ENCODE measurements around the gene THOC1. TPM values are rescaled to one million over a fixed set of nuclear protein-coding genes. Genes with fewer than 3 reads are reported as not detected.

THOC1 gene
- total and polyA plus RNA-seq, 2 donors (not counting 3 experiments of a cell fraction or from before 2014, with no cell fraction given): 12.0 to 50.5 TPM

GRCh38 chr18:285817-286216 is 18.0 kb upstream of the THOC1 start:
- no peak overlapping the region for H2AFZ ChIP-seq (ENCODE audit: low read depth, low read length)
- H3K4me3 ChIP-seq (replicated peaks in 1 of 3; ENCODE audit: insufficient read depth in 1 of 3, low read depth in 1 of 3, low read length in 3 of 3): no peak overlapping the region
- H3K36me3 ChIP-seq (ENCODE audit: control insufficient read depth in 2 of 2, extremely low read depth in 1 of 2, insufficient read depth in 2 of 2, low read length in 2 of 2): no peaks in the 10 kb centered on the region
- H3K79me2 ChIP-seq (ENCODE audit: control insufficient read depth, insufficient read depth, low read length): no peaks in the 10 kb centered on the region
- FAIRE-seq: peak; percentile 67
- intact Hi-C loops (cut with micrococcal nuclease) (loop anchor here (1.0 to 5.0 kb wide), 5 partner anchors 37 to 551 kb away; no protein-coding TSS in a partner anchor), dilution Hi-C loops (cut with MboI; ENCODE audit: extremely low pct_ligation_motif_present, low sequenced_read_pairs) (no loop called here)
- H3K27me3 ChIP-seq (ENCODE audit: control insufficient read depth in 2 of 2, insufficient read depth in 2 of 2, low read length in 2 of 2): peaks cover 0 to 3% of the 10 kb centered on the region in 2 experiments
- CTCF ChIA-PET: interaction anchor here (1.7 kb wide), 1 partner anchor 330 kb away, joined by 8 read pairs; no protein-coding TSS in a partner anchor
- DNase-seq (ENCODE audit: low read depth, low spot score): no peak
- H3K9me3 ChIP-seq (replicated peaks; ENCODE audit: control insufficient read depth, insufficient read depth, low read length): no peaks in the 10 kb centered on the region
- POLR2A ChIA-PET: no interaction called here
- no peaks in the 10 kb centered on the region for H4K20me1 ChIP-seq (replicated peaks; ENCODE audit: control insufficient read depth, extremely low read depth, insufficient read depth, low read length)
- no peak for TF ChIP-seq CTCF (IDR thresholded peaks at IDR 0.05; ENCODE audit: extremely low read depth in 1 of 2, insufficient read depth in 1 of 2, low read depth in 1 of 2, low read length in 2 of 2)
- TF ChIP-seq, protein P1, sequence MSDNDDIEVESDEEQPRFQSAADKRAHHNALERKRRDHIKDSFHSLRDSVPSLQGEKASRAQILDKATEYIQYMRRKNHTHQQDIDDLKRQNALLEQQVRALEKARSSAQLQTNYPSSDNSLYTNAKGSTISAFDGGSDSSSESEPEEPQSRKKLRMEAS (IDR thresholded peaks at IDR 0.05; ENCODE audit: insufficient read depth, insufficient read length): no peak
- TF ChIP-seq POLR2A (IDR thresholded peaks at IDR 0.05; ENCODE audit: low read depth, low read length): no peak
- no peak for TF ChIP-seq MYC (IDR thresholded peaks at IDR 0.05; ENCODE audit: low read depth, low read length)
- no peak for TF ChIP-seq JUN (IDR thresholded peaks at IDR 0.05; ENCODE audit: borderline replicate concordance, insufficient read depth, insufficient read length, low read depth)
- TF ChIP-seq FOS (IDR thresholded peaks at IDR 0.05; ENCODE audit: borderline replicate concordance, insufficient read depth, low read length): no peak
- no peak for TF ChIP-seq EZH2 (IDR thresholded peaks at IDR 0.05; ENCODE audit: borderline replicate concordance, low read depth, low read length, severe bottlenecking)
- TF ChIP-seq GATA2 (IDR thresholded peaks at IDR 0.05; ENCODE audit: insufficient read depth, insufficient read length, low read depth, low read length): no peak
- no peak for TF ChIP-seq POLR2AphosphoS5 (IDR thresholded peaks at IDR 0.05; ENCODE audit: insufficient read depth, low read depth, low read length)
- BruUV-seq (replicated peaks): no TSS peak
- H3K4me2 ChIP-seq (ENCODE audit: insufficient read depth, low read length): no peak overlapping the region
- no peaks in the 10 kb centered on the region for H3K9me1 ChIP-seq (replicated peaks; ENCODE audit: control insufficient read depth, extremely low read depth, insufficient read depth, low read length)
- H3K9ac ChIP-seq (replicated peaks; ENCODE audit: extremely low read depth, insufficient read depth, low read length): no peak overlapping the region
- H3K27ac ChIP-seq (ENCODE audit: insufficient read depth, low read depth, low read length): no peak overlapping the region
- no peaks in the 10 kb centered on the region for H3K4me1 ChIP-seq (ENCODE audit: control insufficient read depth, extremely low read depth, insufficient read depth, low read length)
